Measurements from ENCODE around the gene LRRC4B.

- no peak for TF ChIP-seq CTCF (IDR thresholded peaks at IDR 0.05)
- peak in 1 of 2 donors; percentile 74 for TF ChIP-seq POLR2A (IDR thresholded peaks at IDR 0.05)
Observed at GRCh38 chr19:50476224-50476906, 91.9 kb downstream of the LRRC4B start, which contains the start of the genes EMC10 and GARIN5A.

Measured in heart left ventricle (tissue), 13 donors.